ENCODE measurements around the gene OPALIN. TPM values are rescaled to one million over a fixed set of nuclear protein-coding genes. Genes with fewer than 3 reads are reported as not detected.

Gene OPALIN
- total and polyA plus RNA-seq, 2 donors (not counting 3 experiments of a cell fraction or from before 2014, with no cell fraction given) = not detected

DNA sequence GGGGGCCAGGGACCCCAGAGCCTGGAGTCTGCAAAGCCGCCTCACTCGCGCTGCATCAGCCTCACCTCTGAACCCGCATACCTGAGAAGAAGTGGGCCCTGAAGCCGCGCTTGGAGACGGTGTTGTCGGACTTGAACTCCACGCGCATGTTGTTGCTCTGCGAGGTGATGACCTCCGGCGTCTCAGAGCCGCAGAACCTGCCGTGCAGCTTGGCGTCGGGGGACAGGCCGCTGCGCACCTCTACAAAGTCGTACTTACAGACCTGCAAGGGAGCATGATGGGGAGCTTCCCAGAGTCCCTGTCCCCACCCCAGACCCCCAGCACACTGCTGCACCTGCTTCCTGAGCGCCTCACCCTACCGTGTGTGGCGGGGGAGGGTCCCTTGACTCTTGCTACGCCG lies 25.7 kb upstream of the OPALIN start:
- no peaks in the 10 kb centered on the region for H3K9me3 ChIP-seq (replicated peaks; ENCODE audit: control insufficient read depth, insufficient read depth, low read length)
- H3K79me2 ChIP-seq (ENCODE audit: control insufficient read depth, insufficient read depth, low read length) = no peaks in the 10 kb centered on the region
- FAIRE-seq (no peak), DNase-seq (ENCODE audit: low read depth, low spot score) (no peak)
- BruUV-seq (replicated peaks) = no TSS peak
- no peak overlapping the region for H3K27ac ChIP-seq (ENCODE audit: insufficient read depth, low read depth, low read length)
- H3K4me1 ChIP-seq (ENCODE audit: control insufficient read depth, extremely low read depth, insufficient read depth, low read length) = no peaks in the 10 kb centered on the region
- dilution Hi-C loops (cut with MboI; ENCODE audit: extremely low pct_ligation_motif_present, low sequenced_read_pairs) (no loop called here), intact Hi-C loops (cut with micrococcal nuclease) (no loop called here)
- H3K36me3 ChIP-seq (ENCODE audit: control insufficient read depth in 2 of 2, extremely low read depth in 1 of 2, insufficient read depth in 2 of 2, low read length in 2 of 2) = no peaks in the 10 kb centered on the region
- no peaks in the 10 kb centered on the region for H3K27me3 ChIP-seq (ENCODE audit: control insufficient read depth in 2 of 2, insufficient read depth in 2 of 2, low read length in 2 of 2)
- H2AFZ ChIP-seq (ENCODE audit: low read depth, low read length) = no peak overlapping the region
- TF ChIP-seq FOS (IDR thresholded peaks at IDR 0.05; ENCODE audit: borderline replicate concordance, insufficient read depth, low read length) (no peak), GATA2 (IDR thresholded peaks at IDR 0.05; ENCODE audit: insufficient read depth, insufficient read length, low read depth, low read length) (no peak), POLR2A (IDR thresholded peaks at IDR 0.05; ENCODE audit: low read depth, low read length) (no peak), EZH2 (IDR thresholded peaks at IDR 0.05; ENCODE audit: borderline replicate concordance, low read depth, low read length, severe bottlenecking) (no peak), JUN (IDR thresholded peaks at IDR 0.05; ENCODE audit: borderline replicate concordance, insufficient read depth, insufficient read length, low read depth) (no peak), MYC (IDR thresholded peaks at IDR 0.05; ENCODE audit: low read depth, low read length) (no peak), POLR2AphosphoS5 (IDR thresholded peaks at IDR 0.05; ENCODE audit: insufficient read depth, low read depth, low read length) (no peak)
- TF ChIP-seq, protein P1, sequence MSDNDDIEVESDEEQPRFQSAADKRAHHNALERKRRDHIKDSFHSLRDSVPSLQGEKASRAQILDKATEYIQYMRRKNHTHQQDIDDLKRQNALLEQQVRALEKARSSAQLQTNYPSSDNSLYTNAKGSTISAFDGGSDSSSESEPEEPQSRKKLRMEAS (IDR thresholded peaks at IDR 0.05; ENCODE audit: insufficient read depth, insufficient read length) = no peak
- TF ChIP-seq, protein P2, sequence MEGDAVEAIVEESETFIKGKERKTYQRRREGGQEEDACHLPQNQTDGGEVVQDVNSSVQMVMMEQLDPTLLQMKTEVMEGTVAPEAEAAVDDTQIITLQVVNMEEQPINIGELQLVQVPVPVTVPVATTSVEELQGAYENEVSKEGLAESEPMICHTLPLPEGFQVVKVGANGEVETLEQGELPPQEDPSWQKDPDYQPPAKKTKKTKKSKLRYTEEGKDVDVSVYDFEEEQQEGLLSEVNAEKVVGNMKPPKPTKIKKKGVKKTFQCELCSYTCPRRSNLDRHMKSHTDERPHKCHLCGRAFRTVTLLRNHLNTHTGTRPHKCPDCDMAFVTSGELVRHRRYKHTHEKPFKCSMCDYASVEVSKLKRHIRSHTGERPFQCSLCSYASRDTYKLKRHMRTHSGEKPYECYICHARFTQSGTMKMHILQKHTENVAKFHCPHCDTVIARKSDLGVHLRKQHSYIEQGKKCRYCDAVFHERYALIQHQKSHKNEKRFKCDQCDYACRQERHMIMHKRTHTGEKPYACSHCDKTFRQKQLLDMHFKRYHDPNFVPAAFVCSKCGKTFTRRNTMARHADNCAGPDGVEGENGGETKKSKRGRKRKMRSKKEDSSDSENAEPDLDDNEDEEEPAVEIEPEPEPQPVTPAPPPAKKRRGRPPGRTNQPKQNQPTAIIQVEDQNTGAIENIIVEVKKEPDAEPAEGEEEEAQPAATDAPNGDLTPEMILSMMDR (IDR thresholded peaks at IDR 0.05; ENCODE audit: extremely low read depth in 1 of 2, insufficient read depth in 1 of 2, low read depth in 1 of 2, low read length in 2 of 2) = no peak
- H4K20me1 ChIP-seq (replicated peaks; ENCODE audit: control insufficient read depth, extremely low read depth, insufficient read depth, low read length) = no peaks in the 10 kb centered on the region
- H3K4me2 ChIP-seq (ENCODE audit: insufficient read depth, low read length) = no peak overlapping the region
- CTCF ChIA-PET = interaction anchor here (1.1 to 2.3 kb wide), 2 partner anchors 9 to 14 kb away, joined by 6 to 8 read pairs; no protein-coding TSS in a partner anchor
- no peaks in the 10 kb centered on the region for H3K9me1 ChIP-seq (replicated peaks; ENCODE audit: control insufficient read depth, extremely low read depth, insufficient read depth, low read length)
- POLR2A ChIA-PET = no interaction called here
- H3K4me3 ChIP-seq (replicated peaks in 1 of 3; ENCODE audit: insufficient read depth in 1 of 3, low read depth in 1 of 3, low read length in 3 of 3) = no peak overlapping the region
- no peak overlapping the region for H3K9ac ChIP-seq (replicated peaks; ENCODE audit: extremely low read depth, insufficient read depth, low read length)

All from endothelial cell of umbilical vein (primary cell).